ENCODE results near the gene SLC25A4.

- TF ChIP-seq POLR2A (IDR thresholded peaks at IDR 0.05) (no peak), CTCF (IDR thresholded peaks at IDR 0.05) (no peak)
Measured at GRCh38 chr4:185141777-185142176, 1.3 kb upstream of the SLC25A4 start.
